ENCODE results near the gene CLDN24.

The CLDN24 gene

DNA sequence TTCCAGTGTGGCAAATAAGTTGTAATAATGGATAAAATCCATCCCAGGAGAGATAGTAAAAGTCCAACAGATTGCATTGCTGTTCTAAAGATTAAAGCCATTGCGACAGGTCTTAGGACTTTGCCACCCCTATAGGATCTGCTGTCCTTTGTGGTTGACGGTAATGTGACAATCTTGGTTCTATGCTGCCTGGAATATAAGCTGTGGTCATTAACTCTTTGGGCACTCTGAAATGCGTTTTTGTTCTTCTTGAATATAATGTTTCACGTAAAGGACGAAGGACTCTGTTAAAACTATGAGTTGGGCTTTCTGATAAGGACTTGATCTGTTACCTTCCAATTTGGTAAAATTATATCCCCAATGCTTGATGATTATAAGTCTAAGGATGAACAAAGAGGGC is at the start of gene CLDN24:
TSS of gene CLDN24 (minus strand) at position 101 of the 400 bp plus-strand sequence. CDS start at position 101, 0 bp downstream.
- DNase-seq = no peak

DNA sequence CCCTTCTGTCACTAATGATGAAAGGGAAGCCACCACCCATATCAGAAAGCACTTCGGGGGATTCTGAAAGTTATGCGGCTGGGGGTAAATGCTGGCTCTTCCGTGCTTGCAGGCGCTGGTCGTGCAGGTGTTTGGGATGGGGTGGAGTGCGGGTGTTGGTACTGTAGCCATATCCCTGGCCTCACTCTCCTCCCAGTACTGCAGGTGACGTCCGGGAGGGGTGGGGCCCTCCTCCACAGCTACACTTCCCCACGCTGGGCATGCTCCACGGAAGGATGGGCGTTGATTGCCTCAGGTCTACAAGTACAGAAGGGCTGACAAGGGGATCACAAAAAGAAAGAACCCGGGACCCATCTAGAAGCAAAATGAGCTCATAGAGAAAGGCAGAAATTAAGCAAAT is 48.6 kb upstream of the CLDN24 start:
- DNase-seq = no peak

DNA sequence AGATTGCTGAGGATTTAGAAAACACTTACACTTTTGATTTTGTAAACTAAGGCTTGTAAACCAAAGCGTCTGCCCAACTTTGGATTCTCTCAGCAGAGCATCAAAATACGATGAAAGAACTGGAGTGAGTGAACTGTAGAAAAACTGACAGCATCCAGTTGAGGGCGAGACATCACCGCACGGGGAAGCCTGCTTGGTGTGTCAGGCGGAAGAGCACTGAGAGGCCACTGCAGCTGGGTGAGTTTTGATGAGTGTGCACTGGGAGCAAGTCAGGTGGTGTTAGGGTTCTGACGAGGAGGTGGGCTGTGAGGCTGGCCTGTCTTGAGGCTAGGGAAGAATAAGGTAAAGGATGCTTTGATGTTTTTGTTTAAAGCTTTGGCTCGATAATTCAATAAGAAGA is 46.8 kb upstream of the CLDN24 start:
- DNase-seq = no peak

DNA sequence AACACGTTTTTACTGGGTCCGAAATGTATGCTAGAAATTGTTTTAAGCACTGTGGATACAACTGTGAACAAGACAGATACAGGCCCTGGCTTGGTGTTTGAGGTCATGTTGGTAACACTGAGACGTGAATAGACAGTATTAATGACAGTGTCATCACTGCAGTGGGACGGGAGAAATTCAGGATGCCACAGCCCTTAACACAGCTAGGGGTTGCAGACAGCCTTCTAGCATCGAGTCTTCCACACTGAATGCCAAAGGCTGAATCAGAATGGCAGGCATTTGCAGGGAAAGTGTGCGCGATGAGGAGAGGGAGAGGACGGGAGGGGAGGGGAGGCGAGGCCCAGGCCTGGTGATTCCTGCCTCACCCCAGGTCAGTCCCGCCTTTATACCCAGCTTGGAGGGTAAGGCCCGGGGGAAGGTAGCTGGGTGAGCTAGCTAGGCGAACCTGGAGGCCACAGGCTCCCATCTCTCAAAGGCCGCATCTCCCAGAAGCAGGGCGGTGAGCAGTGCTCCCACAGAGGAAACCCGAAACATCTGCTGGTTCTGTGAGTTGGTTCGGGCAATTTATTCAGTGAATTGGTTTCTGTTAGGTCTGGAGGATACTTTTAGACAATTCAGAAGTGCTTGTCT is 44.1 kb upstream of the CLDN24 start:
- no peak for DNase-seq

DNA sequence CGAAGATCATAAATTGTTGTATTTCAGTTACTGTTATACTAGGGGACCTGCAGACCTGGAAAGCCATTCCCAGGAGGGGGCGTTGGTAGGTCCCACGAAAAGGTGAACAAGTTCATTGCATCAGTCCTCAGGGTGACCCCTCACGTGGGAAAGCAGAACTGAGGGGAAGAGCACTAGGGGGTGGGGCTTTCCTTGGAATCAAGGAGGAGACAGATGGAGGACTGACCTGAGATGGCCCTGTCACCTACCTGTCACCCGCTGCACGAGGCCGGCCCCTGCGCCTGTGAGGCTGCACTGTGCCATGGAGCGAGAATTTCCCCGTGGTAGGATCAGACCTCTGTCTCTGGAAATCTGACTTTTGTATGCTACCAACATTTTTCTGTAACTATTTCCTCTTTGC is 41.8 kb upstream of the CLDN24 start:
- no peak for DNase-seq

DNA sequence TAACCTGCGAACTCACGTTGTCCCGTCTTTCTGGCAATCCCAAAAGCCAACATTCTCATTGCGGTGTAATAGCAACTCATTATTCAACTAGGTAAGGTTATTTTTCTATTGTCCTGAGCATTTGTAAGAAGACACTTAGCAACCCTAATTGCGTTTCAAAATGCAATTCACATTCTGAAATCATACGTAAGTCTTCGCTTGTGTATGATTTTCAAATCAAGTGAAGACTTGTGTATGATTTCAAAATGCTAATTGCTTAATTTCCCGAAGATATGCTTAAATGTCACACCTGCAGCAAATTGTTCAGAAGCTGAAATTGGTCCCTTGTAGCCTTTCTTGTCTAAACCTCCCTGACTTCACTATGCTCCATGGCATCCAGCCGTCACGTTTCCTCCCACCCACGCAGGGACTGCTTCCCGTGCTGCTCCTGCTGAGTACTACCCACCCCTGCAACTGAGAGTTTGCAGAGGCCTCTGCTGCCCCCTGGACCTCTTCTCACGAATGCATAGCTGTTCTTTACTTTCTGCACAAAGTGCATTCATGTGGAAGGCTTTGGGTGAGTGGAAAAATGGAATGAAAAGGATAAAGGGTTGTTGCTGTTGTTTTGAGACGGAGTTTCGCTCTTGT is 40.8 kb upstream of the CLDN24 start:
- no peak for DNase-seq

DNA sequence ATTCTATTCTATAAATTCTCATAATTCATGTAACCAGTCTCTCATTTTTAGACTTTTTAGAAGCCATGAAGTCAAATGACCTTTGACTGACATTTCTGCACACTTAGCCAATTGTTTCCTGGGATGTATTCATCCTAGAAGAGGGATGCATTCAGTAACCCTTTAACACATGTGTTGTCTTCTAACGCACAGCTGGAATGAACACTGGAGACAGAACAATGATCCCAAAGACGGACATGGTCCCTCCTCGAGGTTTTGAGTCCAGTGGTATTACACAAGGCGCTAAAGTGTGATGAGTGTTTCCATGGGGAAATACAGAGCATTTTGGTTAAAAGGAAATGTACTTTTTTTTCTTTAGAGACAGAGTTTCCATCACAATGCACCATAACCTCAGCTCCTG is 39.8 kb upstream of the CLDN24 start:
- DNase-seq = no peak

DNA sequence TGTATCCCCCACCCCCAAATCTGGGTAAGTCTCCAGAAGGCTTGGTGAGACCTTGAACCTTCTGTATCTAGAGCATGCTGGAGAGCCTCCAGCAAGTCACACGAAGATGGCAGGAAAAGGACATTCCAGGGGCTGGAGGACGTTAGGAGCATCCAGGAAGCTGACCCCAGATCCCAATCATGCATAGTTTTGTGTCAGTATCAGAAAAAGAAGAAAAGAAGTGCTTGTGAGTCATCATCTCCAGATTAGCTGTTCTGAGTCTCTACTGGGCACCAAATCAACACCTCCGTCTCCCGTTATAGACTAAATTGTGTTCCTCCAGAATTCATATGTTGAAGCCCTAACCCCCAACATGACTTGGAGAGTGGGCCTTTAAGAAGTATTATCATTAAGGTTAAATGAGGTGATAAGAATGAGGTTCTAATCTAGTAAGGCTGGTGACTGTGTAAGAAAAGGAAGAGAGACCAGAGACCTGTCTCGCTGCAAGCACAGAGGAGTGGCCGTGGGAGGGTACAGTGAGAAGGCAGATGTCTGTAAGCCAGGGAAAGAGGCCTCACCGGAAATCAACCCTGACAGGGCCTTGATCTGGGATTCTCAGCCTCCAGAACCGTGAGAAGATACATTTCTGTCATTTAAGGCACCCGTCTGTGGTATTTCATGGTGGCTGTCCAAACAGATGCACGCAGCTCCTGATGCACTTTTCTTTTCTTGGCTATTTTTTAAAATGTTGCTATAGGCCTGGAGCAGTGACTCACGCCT is 38.1 kb upstream of the CLDN24 start:
- no peak for DNase-seq

DNA sequence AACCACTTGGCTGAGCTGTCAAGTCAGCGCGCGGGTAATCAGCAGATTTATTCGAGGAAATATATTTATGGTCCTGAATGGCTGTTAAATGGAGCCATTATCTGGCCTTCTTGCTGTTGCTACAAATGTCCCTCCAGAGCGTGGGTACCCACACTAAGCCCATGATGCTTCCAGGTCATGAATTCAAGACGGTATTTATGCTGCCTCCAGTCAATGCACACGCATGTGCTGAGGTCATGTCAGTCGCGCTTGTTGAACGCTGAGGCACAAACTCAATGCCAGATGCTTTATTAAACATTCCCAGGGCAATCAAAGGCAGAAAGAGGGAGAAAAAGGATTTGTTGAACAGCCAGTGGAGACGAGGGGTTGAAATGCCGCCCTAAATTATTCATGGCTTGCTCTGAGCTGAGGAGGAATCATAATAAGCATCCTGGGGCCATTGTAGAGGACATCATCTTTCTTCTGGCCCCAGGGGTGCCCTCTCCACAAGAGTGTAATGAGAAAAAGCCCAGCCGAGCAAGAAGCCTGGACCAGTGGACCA is 36.1 kb upstream of the CLDN24 start:
- no peak for DNase-seq

DNA sequence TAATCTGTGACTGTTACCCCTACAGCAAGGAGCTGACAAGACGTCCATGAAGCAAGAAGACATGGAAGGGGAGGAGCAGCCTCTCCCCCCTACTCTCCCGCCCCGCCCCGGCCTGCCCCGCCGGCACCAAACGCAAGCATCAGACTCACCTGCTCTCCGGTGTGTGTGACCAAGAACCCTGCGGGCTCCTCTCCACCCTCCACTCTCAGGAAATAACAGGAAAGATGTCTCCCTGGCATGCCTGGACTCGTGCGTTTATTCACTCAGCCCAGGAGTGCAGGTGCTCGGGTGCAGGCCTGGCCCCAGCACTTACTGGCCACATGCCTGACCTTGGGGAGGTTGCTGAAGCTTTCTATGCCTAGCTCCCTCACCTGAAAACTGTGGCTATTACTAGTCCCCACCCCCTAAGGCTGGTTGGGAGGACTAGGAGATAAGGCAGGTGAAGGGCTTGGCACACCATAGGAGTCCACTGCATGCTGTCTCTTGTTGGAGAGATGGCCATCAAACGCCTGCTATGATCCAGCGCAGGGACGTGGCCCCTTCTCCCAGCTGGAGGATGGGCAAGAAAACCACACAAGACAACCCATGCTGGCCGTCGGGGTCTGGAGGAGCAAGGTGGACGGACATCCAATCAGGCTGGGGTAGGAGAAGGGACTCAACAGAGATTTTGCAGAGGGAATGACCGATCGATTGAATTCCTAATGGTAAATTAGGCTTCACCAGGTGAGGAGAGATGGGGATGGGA is 34.9 kb upstream of the CLDN24 start:
- no peak for DNase-seq

DNA sequence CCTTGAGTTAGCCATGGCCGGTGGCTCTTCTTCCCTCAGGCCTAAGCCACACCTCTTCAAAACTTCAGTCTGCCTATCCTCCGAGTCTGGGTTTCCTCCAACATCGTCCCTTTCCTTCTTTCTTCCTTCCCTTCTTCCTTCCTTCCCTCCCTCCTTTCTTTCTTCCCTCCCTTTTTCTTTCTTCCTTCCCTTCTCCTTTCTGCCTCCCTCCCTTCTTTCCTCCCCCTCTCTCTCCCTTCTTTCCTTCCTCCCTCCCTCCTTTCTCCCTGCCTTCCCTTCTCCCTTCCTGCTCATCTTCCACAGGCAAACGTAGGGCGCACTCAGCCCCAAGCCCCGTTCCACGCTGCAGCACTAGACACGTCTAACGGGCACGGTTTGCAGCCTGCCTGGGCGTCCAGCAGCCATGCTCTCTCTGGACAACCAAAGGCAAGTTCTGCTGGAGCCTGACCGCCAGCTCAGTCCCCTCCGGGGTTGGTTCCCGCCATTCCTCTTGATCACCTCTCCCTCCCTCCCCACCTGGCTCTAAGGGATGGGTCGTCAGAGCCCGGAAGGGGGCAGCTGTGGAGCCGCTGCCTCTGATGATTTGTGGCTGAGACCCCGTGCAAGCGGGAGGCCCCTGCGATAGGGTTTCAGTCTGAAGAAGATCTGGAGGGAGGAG is 34.1 kb upstream of the CLDN24 start:
- no peak for DNase-seq

DNA sequence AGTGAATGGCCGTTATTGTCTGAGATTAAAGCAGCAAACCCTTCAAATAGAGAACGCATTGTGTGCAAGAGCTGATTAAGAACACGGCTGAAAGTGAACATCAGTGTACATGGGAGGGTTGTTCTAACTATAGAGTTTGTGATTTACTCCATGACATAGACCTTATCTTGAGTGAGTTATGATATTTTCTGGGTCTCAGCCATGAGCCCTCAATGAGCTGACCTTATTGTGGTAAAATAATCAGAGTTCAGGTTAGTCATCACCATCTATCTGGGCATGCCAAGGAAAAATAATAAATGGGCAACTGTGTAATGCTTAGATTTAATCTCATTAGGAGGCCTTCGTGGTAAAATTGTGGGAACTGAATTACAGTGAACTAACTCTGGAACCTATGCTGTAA is 33.2 kb upstream of the CLDN24 start:
- no peak for DNase-seq

DNA sequence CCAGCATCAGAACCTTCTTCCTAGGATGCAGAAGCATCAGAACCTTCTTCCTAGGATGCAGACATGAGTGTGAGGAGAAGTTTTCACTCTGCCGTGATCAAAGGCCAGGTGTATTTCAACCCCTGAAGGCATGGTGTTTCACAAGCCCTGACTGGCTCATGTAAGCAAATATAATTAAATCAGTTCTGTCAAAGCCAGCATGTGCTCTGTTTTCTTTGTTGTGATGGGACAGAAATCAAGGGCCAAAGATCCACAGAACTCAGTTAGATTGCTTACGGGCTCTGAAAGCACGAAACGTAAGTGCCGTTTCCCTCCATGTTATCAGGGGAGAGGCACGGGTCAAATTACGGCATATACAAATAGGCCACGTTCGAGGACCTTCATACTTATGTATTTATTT is 32.0 kb upstream of the CLDN24 start:
- DNase-seq = no peak

DNA sequence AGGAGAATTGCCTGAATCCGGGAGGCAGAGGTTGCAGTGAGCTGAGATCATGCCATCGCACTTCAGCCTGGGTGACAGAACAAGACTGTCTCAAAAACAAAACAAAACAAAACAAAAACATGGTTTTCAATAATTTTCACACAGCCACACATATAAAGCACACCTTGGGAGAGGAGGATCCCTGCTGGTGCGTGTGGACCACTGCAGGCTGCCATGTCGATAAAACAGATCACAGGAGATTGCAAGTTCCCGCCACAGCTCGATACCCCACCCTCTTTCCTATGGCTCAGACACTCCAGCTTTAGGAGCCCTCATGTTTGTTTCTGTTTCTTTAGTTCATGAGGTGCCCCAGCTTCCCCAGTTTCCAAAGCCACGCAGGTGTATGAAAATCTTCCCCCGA is 31.3 kb upstream of the CLDN24 start:
- DNase-seq = no peak

DNA sequence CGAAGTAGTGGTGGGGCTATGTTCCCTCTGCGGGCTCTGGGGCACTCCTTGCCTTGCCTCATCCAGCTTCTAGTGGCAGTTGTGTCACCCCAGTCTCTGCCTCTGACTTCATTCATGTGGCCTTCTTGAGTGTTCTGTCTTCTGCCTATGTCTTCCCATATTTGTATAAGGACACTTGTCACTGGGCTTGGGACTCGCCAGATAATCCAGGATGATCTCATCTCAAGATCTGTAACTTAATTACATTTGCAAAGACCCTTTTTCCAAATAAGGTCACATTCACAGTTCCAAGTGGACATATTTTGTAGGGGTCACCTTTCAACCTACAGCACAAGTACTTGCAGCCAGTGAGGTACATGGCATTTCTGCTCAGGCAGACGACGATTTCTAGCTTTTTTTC is 30.3 kb upstream of the CLDN24 start:
- DNase-seq = no peak

DNA sequence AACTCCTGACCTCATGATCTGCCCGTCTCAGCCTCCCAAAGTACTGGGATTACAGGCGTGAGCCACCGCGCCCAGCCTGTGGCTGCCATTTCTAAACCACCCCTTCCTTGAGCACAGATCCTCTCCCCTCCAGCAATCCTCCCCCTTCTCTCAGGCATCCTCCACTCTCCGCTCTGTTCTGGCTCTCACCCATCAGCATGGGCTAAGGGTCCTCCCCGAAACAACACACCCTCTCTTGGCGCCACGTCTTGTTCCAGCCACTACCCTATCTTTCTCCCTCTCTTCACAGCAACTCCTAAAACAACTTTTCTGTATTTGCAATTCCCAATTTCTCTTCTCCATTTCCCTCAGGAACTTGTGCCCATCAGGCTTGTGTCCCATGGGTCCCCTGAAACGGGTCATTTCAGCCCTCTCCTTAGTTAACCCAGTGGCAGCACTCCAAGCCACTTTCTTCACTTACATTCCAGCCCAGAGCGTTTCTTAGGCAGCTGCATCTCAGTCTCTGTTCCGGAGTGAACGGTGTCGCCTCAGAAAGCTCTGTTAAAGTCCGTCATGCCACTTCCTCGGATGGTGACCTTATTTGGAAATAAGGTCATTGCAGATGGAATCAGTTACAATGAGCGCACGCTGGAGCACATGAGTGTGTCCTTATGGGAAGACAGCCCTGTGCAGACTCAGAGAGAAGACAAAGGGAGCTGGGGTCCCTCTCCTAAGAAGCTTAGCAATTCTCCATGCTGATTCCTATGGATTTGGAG is 28.3 kb upstream of the CLDN24 start:
- no peak for DNase-seq

DNA sequence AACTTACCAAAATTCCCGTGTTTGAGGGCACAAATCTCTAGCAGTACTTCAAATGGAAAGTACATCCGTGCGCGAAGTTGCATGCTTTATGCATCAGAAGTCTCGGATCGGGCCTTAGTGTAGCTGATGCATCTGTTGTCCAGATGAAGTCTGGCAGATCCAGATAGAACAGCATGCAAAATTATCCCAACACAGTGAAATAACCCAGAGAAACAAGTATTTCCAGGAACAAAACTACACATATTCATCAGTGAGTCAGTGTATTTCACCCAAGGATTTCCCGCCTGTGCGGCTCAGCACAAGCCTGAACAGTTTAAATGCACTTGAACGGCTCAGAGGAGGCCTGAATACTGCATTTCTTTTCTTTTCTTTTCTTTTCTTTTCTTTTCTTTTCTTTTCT is 27.4 kb upstream of the CLDN24 start:
- DNase-seq = no peak

DNA sequence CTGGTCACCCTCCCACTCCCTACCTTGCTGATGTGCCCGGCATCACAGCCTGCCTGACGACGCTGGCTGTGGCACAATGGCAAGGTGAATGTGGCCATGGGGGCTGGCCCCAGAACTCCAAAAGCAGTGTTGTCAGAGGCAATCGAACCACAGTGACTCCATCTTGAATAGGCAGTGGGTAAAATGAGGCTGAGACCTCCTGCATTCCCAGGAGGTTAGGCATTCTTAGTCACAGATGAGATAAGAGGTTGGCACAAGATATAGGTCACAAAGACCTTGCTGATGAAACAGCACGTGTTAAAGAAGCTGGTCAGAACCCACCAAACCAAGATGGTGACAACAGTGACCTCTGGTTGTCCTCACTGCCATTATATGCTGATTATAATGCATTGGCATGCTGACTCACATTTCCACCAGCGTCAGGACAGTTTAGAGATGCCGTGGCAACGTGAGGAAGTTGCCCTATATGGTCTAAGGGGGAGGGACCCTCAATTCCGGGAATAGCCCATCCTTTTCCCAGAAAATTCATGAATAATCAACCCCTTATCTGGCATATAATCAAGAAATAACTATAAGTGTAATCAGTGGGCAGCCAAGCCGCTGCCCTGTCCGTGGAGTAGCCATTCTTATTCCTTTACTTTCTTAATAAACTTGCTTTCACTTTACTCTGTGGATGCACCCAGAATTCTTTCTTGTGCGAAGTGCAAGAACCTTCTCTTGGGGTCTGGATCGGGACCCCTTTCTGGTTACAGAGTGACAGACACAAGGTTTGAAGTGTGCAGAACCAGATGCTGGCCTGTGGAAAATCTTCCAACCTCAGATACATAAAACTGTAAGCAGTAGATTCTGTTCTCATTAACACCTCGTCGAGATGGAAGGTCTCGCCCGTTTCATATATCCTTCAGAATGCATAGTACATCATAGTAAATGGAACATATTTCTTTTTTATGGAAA is 26.8 kb upstream of the CLDN24 start:
- no peak for DNase-seq

DNA sequence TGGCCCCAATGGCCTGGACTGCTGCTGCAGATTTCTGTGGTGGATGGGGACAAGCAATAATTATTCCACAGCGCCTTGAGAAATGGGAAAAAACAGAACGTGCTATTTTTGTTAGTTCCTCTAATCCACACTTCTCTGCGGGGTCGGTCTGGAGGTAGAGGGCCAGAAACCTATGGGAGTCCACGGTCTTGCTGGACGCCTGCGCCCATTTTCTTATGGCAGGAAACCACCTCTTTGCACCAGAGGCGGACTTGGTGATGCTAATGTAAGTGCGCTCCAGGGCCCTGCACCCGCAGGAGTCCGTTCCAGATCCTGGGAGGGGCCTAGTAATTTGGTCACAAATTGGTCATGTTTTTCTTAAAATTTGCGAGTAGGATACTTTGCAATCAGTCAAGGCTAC is 25.9 kb upstream of the CLDN24 start:
- no peak for DNase-seq

DNA sequence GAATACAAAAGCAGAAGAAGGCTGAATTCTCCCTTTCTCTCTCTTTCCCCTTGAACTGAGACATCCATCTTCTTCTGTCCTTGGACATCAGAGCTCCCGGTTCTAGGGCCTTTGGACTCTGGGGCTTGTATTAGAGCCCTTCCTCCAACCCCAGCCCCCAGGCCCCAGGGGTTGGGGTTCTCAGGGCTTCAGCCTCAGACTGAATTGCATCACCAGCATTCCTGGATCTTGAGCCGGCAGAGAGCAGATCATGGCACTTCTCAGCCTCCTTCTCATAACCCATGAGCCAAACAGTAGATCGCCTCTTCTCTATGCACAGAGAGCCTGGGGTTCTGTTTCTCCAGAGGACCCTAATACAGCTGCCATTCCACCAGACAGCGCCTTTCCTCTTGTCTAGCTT is 25.3 kb upstream of the CLDN24 start:
- no peak for DNase-seq

DNA sequence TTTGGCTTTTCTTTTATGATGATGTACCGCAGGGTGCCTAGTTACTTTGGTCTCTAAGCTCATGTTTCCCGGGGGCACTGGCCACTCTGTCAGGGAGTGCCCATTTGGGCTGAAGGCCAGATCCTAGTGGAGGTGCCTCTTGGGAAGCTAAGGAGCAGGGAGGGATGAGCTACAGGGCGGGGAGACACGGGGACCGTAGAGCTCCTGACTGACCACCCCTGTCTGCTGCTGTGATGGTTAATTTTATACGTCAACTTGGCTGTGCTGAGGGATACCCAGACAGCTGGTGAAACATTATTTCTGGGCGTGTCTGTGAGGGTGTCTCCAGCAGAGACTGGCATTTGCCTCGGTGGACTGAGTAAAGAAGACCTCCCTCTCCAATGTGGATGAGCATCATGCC is 24.9 kb upstream of the CLDN24 start:
- DNase-seq = no peak
